Panc1 (cell line): Measurements from ENCODE around the gene SLC2A4RG. TPM values are rescaled to one million over a fixed set of nuclear protein-coding genes. Genes with fewer than 3 reads are reported as not detected.

Experiments used
- ATAC-seq: fragments of 200-7000 bp; cut with Tn5 transposase; 2 replicates; pipeline ENCODE4 v1.9.1; 2020; ENCODE audit warnings: mild to moderate bottlenecking, moderate library complexity
- BruUV-seq: library from RNA; stranded (reverse); fragments of 400-500 nt; replicated peaks from 2 replicates; lab custom pipeline; 2021; lab: Mats Ljungman, UMichigan
- CTCF ChIA-PET: fragments of 300-600 bp; sonication (Branson Sonifier 250); formaldehyde crosslinking; loops from one replicate; lab custom pipeline; 2022; ENCODE audit warnings: antibody characterized with exemption; lab: Charles Lee
- POLR2A ChIA-PET: fragments of 300-600 bp; sonication (Branson Sonifier 250); formaldehyde crosslinking; loops from one replicate; lab custom pipeline; 2022; ENCODE audit warnings: antibody characterized with exemption; lab: Charles Lee
- DNase-seq: peaks from one replicate; pipeline ENCODE4 v3.0.0-alpha.2; 2010; ENCODE audit warnings: low read depth, low spot score
- H3K27ac ChIP-seq: 2 replicates; pipeline ENCODE4 v1.5.1; 2011; ENCODE audit warnings: mild to moderate bottlenecking, low read length, inconsistent platforms
- H3K27me3 ChIP-seq: fragments of 200-500 bp; sonication (Bioruptor generic); 2 replicates; pipeline ENCODE4 v1.6.0; 2014; ENCODE audit warnings: low read length, inconsistent platforms; ENCODE audit not compliant: control insufficient read depth, insufficient read depth
- H3K36me3 ChIP-seq: fragments of 200-500 bp; sonication (Bioruptor generic); 2 replicates; pipeline ENCODE4 v1.5.1; 2014; ENCODE audit warnings: inconsistent platforms, mild to moderate bottlenecking, low read length, moderate library complexity; ENCODE audit not compliant: control insufficient read depth, insufficient read depth
- H3K4me1 ChIP-seq: 2 replicates; pipeline ENCODE4 v1.5.1; 2011; ENCODE audit warnings: inconsistent platforms, mild to moderate bottlenecking, low read length, moderate library complexity; ENCODE audit not compliant: control insufficient read depth, insufficient read depth
- H3K4me3 ChIP-seq, 2 experiments: 2 replicates each; pipeline ENCODE4 v1.5.1; 2011 to 2012; ENCODE audit warnings: low read depth in 2 of 2, low read length in 2 of 2, mild to moderate bottlenecking in 2 of 2, inconsistent platforms in 1 of 2, moderate library complexity in 1 of 2
- H3K9me3 ChIP-seq: fragments of 200-500 bp; sonication (Bioruptor generic); 2 replicates; pipeline ENCODE4 v1.5.1; 2014; ENCODE audit warnings: low read depth, mild to moderate bottlenecking, inconsistent platforms, low read length, moderate library complexity; ENCODE audit not compliant: control insufficient read depth, insufficient read depth
- CTCF ChIP-seq: fragments of 450-650 bp; IDR thresholded peaks from 2 replicates; pipeline ENCODE4 v1.5.1; 2017; ENCODE audit warnings: mild to moderate bottlenecking
- POLR2AphosphoS5 ChIP-seq: IDR thresholded peaks from 2 replicates; pipeline ENCODE4 v1.6.1; 2012; ENCODE audit warnings: mild to moderate bottlenecking, low read depth, low read length, moderate library complexity
- REST ChIP-seq, 2 experiments: IDR thresholded peaks; 2 replicates each; pipeline ENCODE4 v1.6.1; 2011 to 2012; ENCODE audit warnings: low read depth in 2 of 2, control low read depth in 1 of 2, low read length in 1 of 2, mild to moderate bottlenecking in 1 of 2, moderate library complexity in 1 of 2; ENCODE audit not compliant: insufficient read depth in 1 of 2
- SIN3A ChIP-seq: IDR thresholded peaks from 2 replicates; pipeline ENCODE4 v1.6.1; 2012; ENCODE audit warnings: low read depth, mild to moderate bottlenecking, low read length, moderate library complexity, borderline replicate concordance; ENCODE audit not compliant: insufficient read depth
- TCF7L2 ChIP-seq: IDR thresholded peaks from 2 replicates; pipeline ENCODE4 v1.6.1; 2011; ENCODE audit warnings: mild to moderate bottlenecking, low read depth, low read length, inconsistent platforms
- in situ Hi-C: cut with HindIII; loops from 2 replicates; pipeline ENCODE4 v1.10.0; 2016; ENCODE audit warnings: low sequenced_read_pairs, low pct_unique_long_range_greater_than_20kb
- intact Hi-C: fragments of 100-400 bp; cut with micrococcal nuclease; formaldehyde crosslinking; loops from one replicate; pipeline ENCODE4 v1.10.0; 2022; ENCODE audit not compliant: unreplicated experiment
- total RNA-seq: library from RNA; stranded (reverse); gene quantifications from one replicate; pipeline ENCODE4 v1.2.1, GENCODE V29; 2021; ENCODE audit not compliant: unreplicated experiment

The SLC2A4RG gene
- total RNA-seq, 1 experiment from 2014 or later: 166 TPM

- Histone ChIP-seq H3K4me1 (no peaks in the 10 kb centered on the region), H3K27me3 (no peaks in the 10 kb centered on the region), H3K9me3 (no peaks in the 10 kb centered on the region), H3K27ac (no peak overlapping the region), H3K36me3 (no peaks in the 10 kb centered on the region), H3K4me3 (no peak overlapping the region)
- intact Hi-C loops (no loop called here), in situ Hi-C loops (no loop called here)
- no peak for ATAC-seq
- POLR2A ChIA-PET: interaction anchor here (0.5 kb wide), 1 partner anchor 22 kb away, joined by 3 read pairs; no protein-coding TSS in a partner anchor
- DNase-seq: no peak
- BruUV-seq: no TSS peak
- CTCF ChIA-PET: no interaction called here
- TF ChIP-seq SIN3A (no peak), POLR2AphosphoS5 (no peak), CTCF (no peak), TCF7L2 (no peak), REST (IDR thresholded peaks at IDR 0.05; ENCODE audit: insufficient read depth in 1 of 2, low read depth in 2 of 2, low read length in 1 of 2) (no peak)
These were observed 13.8 kb downstream of the SLC2A4RG start for GRCh38 chr20:63753381-63753780.

- H3K9me3 ChIP-seq: no peaks in the 10 kb centered on the region
- intact Hi-C loops (no loop called here), in situ Hi-C loops (no loop called here)
- H3K36me3 ChIP-seq: no peaks in the 10 kb centered on the region
- no peak for DNase-seq
- POLR2A ChIA-PET: no interaction called here
- H3K27ac ChIP-seq: no peak overlapping the region
- no peak overlapping the region for H3K4me3 ChIP-seq
- ATAC-seq: no peak
- no peak for TF ChIP-seq POLR2AphosphoS5
- no peak for TF ChIP-seq TCF7L2
- TF ChIP-seq REST (IDR thresholded peaks at IDR 0.05; ENCODE audit: insufficient read depth in 1 of 2, low read depth in 2 of 2, low read length in 1 of 2): no peak
- TF ChIP-seq SIN3A: no peak
- TF ChIP-seq CTCF: no peak
- CTCF ChIA-PET: no interaction called here
- H3K27me3 ChIP-seq: no peaks in the 10 kb centered on the region
- H3K4me1 ChIP-seq: no peaks in the 10 kb centered on the region
- BruUV-seq: no TSS peak
These were observed 14.4 kb downstream of the SLC2A4RG start for GRCh38 chr20:63754008-63754407.
